RCC 7860 (cell line): ENCODE measurements around the gene ANKS1B.
"Not testable (repeated sequence)": the region's sequence is repeated elsewhere in the genome, so short reads cannot be mapped to it uniquely, and the experiment has no call there.

ENCODE experiments used
- DNase-seq: peaks from one replicate; pipeline ENCODE4 v3.0.0-alpha.2; 2015; ENCODE audit warnings: low spot score
- FAIRE-seq: peaks from 2 replicates; lab custom pipeline; 2012; peaks lifted over from hg19 to GRCh38; lab: Jason Lieb, UNC

The ANKS1B gene

GRCh38 chr12:99302874-99303273, 681.9 kb downstream of the ANKS1B start:
- peak; percentile 0 for DNase-seq
- no peak for FAIRE-seq

GRCh38 chr12:99287136-99287535, 697.6 kb downstream of the ANKS1B start:
- no peak for FAIRE-seq
- DNase-seq: no peak

GRCh38 chr12:99284161-99284560, 700.6 kb downstream of the ANKS1B start:
- FAIRE-seq: no peak
- no peak for DNase-seq

GRCh38 chr12:99282624-99283023, 702.1 kb downstream of the ANKS1B start:
- no peak for FAIRE-seq
- DNase-seq: no peak

- FAIRE-seq: no peak
- DNase-seq: no peak
Measured at GRCh38 chr12:99282086-99282485, 702.6 kb downstream of the ANKS1B start.

- DNase-seq: no peak
- no peak for FAIRE-seq
Measured at GRCh38 chr12:99281277-99281676, 703.5 kb downstream of the ANKS1B start.

GRCh38 chr12:99278899-99279298, 705.8 kb downstream of the ANKS1B start:
- DNase-seq (no peak), FAIRE-seq (no peak)

- no peak for DNase-seq
- FAIRE-seq: no peak
Measured at GRCh38 chr12:99277591-99278379, 707.0 kb downstream of the ANKS1B start.

- FAIRE-seq: no peak
- peak; percentile 12 for DNase-seq
Measured at GRCh38 chr12:99271071-99271470, 713.7 kb downstream of the ANKS1B start.

- FAIRE-seq (no peak), DNase-seq (no peak)
Measured at GRCh38 chr12:99267038-99267437, 717.7 kb downstream of the ANKS1B start.

- DNase-seq (no peak), FAIRE-seq (no peak)
Measured at GRCh38 chr12:99265648-99266047, 719.1 kb downstream of the ANKS1B start.

- DNase-seq (no peak), FAIRE-seq (no peak)
Measured at GRCh38 chr12:99261256-99261655, 723.5 kb downstream of the ANKS1B start.

GRCh38 chr12:99260456-99260996, 724.2 kb downstream of the ANKS1B start:
- no peak for DNase-seq
- FAIRE-seq: no peak

- no peak for DNase-seq
- no peak for FAIRE-seq
Measured at GRCh38 chr12:99259040-99259934, 725.4 kb downstream of the ANKS1B start.

GRCh38 chr12:99257672-99258071, 727.1 kb downstream of the ANKS1B start:
- FAIRE-seq (no peak), DNase-seq (no peak)

- no peak for FAIRE-seq
- no peak for DNase-seq
Measured at GRCh38 chr12:99253068-99253467, 731.7 kb downstream of the ANKS1B start.

GRCh38 chr12:99250091-99250490, 734.6 kb downstream of the ANKS1B start:
- DNase-seq: no peak

GRCh38 chr12:99249543-99249942, 735.2 kb downstream of the ANKS1B start:
- no peak for FAIRE-seq
- DNase-seq: no peak

More at GRCh38 chr12:99250091-99250490, 734.6 kb downstream of the ANKS1B start:
- FAIRE-seq: no peak

- not testable (repeated sequence) for DNase-seq, FAIRE-seq
Measured at GRCh38 chr12:99237907-99238538, 746.7 kb downstream of the ANKS1B start.

GRCh38 chr12:99235381-99235780, 749.4 kb downstream of the ANKS1B start:
- DNase-seq: no peak
- no peak for FAIRE-seq

GRCh38 chr12:99234702-99235101, 750.0 kb downstream of the ANKS1B start:
- FAIRE-seq: no peak
- no peak for DNase-seq
